ENCODE measurements around the gene TRPC4AP. TPM values are rescaled to one million over a fixed set of nuclear protein-coding genes. Genes with fewer than 3 reads are reported as not detected.
"Not testable (repeated sequence)": the region's sequence is repeated elsewhere in the genome, so short reads cannot be mapped to it uniquely, and the experiment has no call there.

Gene TRPC4AP
- total RNA-seq, 1 experiment from 2014 or later: 36.8 TPM

GRCh38 chr20:35062478-35062877 lies 30.1 kb downstream of the TRPC4AP start:
- Histone ChIP-seq H3K9me3 (replicated peaks) (no peaks in the 10 kb centered on the region), H3K4me1 (replicated peaks) (no peaks in the 10 kb centered on the region), H3K36me3 (peaks cover 30% of the 10 kb centered on the region), H3K27ac (no peak overlapping the region), H3K4me3 (no peak overlapping the region), H3K27me3 (replicated peaks) (no peaks in the 10 kb centered on the region)
- DNase-seq (ENCODE audit: low read depth in 1 of 2, low spot score in 2 of 2): no peak

DNA sequence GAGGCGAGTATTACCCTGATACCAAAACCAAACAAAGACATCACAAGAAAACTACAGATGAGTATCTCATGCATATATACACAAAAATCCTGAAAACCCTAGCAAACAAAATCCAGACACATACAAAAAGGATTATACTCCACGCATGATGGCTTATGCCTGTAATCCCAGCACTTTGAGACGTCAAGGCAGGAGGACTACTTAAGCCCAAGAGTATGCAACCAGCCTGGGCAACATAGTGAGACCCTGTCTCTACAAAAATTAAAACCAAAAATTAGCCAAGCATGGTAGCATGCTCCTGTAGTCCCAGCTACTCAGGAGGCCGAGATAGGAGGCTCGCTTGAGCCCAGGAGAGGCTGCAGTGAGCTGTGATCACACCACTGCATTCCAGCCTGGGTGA lies 32.4 kb downstream of the TRPC4AP start:
- Histone ChIP-seq H3K4me1 (replicated peaks) (no peaks in the 10 kb centered on the region), H3K27me3 (replicated peaks) (no peaks in the 10 kb centered on the region), H3K4me3 (no peak overlapping the region), H3K27ac (no peak overlapping the region), H3K36me3 (peaks cover 33% of the 10 kb centered on the region), H3K9me3 (replicated peaks) (no peaks in the 10 kb centered on the region)
- DNase-seq (ENCODE audit: low read depth in 1 of 2, low spot score in 2 of 2): no peak

DNA sequence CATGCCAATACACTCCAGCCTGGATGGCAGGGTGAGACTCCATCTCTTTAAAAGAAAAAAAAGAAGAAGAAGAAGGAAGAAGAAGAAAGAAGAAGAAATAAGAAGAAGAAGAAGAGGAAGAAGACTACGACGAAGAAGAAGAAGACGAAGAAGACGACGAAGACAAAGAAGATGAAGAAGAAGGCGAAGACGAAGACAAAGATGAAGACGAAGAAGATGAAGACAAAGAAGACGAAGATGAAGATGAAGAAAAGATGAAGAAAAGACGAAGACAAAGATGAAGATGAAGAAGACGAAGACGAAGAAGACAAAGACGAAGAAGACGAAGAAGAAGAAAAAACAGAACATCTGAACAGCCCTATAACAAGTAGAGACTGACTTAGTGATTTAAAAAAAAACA lies 33.0 kb downstream of the TRPC4AP start:
- Histone ChIP-seq H3K27ac (no peak overlapping the region), H3K36me3 (peaks cover 34% of the 10 kb centered on the region)
- DNase-seq (ENCODE audit: low read depth in 1 of 2, low spot score in 2 of 2): no peak

GRCh38 chr20:35059110-35059509 lies 33.5 kb downstream of the TRPC4AP start:
- DNase-seq (ENCODE audit: low read depth in 1 of 2, low spot score in 2 of 2): no peak
- Histone ChIP-seq H3K4me1 (replicated peaks) (no peaks in the 10 kb centered on the region), H3K36me3 (peaks cover 35% of the 10 kb centered on the region), H3K4me3 (no peak overlapping the region), H3K27ac (no peak overlapping the region), H3K27me3 (replicated peaks) (no peaks in the 10 kb centered on the region), H3K9me3 (replicated peaks) (no peaks in the 10 kb centered on the region; the same call in 1 of the 2 replicates)

More for the DNA sequence above, 33.0 kb downstream of the TRPC4AP start:
- Histone ChIP-seq H3K4me1 (replicated peaks) (no peaks in the 10 kb centered on the region), H3K9me3 (replicated peaks) (no peaks in the 10 kb centered on the region; the same call in 1 of the 2 replicates), H3K27me3 (replicated peaks) (no peaks in the 10 kb centered on the region), H3K4me3 (no peak overlapping the region)

DNA sequence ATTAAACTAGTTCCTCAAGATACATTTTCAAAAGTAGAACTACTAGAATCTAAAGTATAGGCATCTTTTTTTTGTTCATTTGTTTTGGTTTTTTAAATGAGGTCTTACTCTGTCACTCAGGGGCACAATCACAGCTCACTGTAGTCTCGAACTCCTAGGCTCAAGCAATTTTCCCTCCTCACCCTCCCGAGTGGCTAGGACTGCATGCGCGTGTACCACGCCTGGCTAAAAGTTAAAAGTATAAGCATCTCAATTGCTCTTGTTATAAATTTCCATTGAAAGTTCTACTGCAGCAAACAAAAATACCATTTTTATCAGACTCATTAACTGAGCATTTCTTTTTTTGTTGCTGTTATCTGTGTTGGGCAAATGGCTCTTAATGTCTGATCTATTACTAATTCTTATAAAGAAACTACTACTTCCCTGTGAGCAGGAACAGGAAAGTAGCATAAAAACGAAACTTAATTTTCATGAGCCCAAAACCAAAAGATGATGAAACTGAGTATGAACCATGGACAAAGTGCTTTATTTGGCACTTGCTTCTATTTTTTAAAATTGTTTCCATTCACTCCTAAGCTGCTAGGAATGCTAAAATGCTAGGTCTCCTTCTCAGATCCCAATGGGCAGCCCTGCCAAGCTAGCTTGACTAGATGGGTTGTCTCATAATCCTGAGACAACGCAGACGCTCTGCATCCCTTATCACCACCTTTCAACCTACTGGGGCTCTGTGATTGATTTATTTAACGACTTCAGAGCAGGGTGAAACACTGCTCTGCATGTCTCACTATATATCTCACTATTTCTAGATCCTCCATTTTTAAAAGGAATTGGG lies 36.9 kb downstream of the TRPC4AP start:
- H3K36me3 ChIP-seq: peaks cover 41% of the 10 kb centered on the region
- H3K4me3 ChIP-seq: no peak overlapping the region
- no peaks in the 10 kb centered on the region; the same call in 1 of the 2 replicates for H3K9me3 ChIP-seq (replicated peaks)
- H3K4me1 ChIP-seq (replicated peaks): peaks cover 13% of the 10 kb centered on the region
- no peak for DNase-seq (ENCODE audit: low read depth in 1 of 2, low spot score in 2 of 2)
- H3K27ac ChIP-seq: no peak overlapping the region
- H3K27me3 ChIP-seq (replicated peaks): no peaks in the 10 kb centered on the region

DNA sequence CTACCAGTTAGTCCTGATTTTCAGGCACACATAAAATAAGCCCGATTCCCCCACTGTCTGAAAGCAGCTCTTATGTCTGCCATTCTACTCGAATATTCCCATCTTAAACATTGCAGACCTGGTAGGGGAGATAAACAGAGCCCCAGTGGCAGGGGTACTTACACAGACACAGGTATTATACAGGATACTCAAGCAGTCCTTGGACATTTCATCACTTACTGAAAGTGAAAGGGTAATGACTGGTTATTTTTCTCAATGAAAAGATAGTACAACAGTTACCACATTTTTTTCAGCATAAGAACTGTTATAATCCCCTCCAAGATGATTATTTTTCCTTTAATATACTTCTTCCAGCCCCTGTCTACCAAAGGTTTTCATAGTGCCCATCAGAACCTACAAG lies 37.8 kb downstream of the TRPC4AP start:
- H3K9me3 ChIP-seq (replicated peaks): no peaks in the 10 kb centered on the region; the same call in 1 of the 2 replicates
- H3K27ac ChIP-seq: no peak overlapping the region
- no peak for DNase-seq (ENCODE audit: low read depth in 1 of 2, low spot score in 2 of 2)
- peaks cover 13% of the 10 kb centered on the region for H3K4me1 ChIP-seq (replicated peaks)
- no peaks in the 10 kb centered on the region for H3K27me3 ChIP-seq (replicated peaks)
- no peak overlapping the region for H3K4me3 ChIP-seq
- H3K36me3 ChIP-seq: peaks cover 41% of the 10 kb centered on the region

DNA sequence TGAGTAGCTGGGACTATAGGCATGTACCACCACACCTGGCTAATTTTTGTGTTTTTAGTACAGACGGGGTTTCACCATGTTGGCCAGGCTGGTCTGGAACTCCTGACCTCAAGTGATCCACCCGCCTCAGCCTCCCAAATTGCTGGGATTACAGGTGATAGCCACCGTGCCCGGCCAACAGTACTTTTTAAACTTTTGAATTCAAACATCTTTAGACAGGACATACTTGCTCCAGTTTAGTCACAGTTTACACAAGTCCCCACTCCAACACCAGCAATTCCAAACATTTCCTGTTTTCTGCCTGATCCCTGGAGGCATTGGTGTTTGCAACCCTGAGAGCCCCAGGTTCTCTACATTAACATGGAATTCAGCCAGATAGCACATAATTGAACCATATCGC lies 40.0 kb downstream of the TRPC4AP start:
- Histone ChIP-seq H3K27ac (peak overlapping the region; percentile 38; the same call in 1 of the 2 replicates), H3K36me3 (peaks cover 59% of the 10 kb centered on the region), H3K4me1 (replicated peaks) (peaks cover 13% of the 10 kb centered on the region)
- DNase-seq (ENCODE audit: low read depth in 1 of 2, low spot score in 2 of 2): peak in 1 of 2 experiments; percentile 19
- not testable (repeated sequence) for H3K27me3 ChIP-seq (replicated peaks); H3K9me3 ChIP-seq (replicated peaks); H3K4me3 ChIP-seq

- Histone ChIP-seq H3K9me3 (replicated peaks) (no peaks in the 10 kb centered on the region), H3K4me1 (replicated peaks) (peaks cover 13% of the 10 kb centered on the region), H3K4me3 (no peak overlapping the region), H3K36me3 (peaks cover 64% of the 10 kb centered on the region), H3K27ac (no peak overlapping the region), H3K27me3 (replicated peaks) (no peaks in the 10 kb centered on the region)
- DNase-seq (ENCODE audit: low read depth in 1 of 2, low spot score in 2 of 2): no peak
Measured at GRCh38 chr20:35049776-35050352, 42.7 kb downstream of the TRPC4AP start.

DNA sequence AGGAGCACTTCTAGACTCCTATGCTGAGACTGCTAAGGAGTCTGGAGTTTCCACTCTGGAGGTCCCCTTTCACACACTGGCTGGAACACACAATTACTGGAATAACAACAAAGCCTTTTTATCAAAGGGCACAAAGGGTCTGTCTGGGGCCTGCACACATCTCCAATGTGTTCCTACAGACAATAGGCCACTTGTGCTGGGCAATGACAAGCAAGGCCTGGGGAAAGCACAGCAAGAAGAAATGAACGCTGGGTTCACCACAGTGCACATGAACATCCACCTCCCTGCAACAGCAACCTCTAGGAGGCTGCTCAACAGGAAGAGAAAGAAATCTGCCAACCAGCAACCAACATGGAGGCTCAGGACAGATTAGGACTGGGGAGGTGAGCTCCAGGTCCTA lies 43.9 kb downstream of the TRPC4AP start:
- Histone ChIP-seq H3K36me3 (peaks cover 64% of the 10 kb centered on the region), H3K4me1 (replicated peaks) (peaks cover 13% of the 10 kb centered on the region), H3K27me3 (replicated peaks) (no peaks in the 10 kb centered on the region), H3K9me3 (replicated peaks) (no peaks in the 10 kb centered on the region), H3K4me3 (no peak overlapping the region), H3K27ac (no peak overlapping the region)
- no peak for DNase-seq (ENCODE audit: low read depth in 1 of 2, low spot score in 2 of 2)

GRCh38 chr20:35042268-35042667 lies 50.3 kb downstream of the TRPC4AP start:
- H3K27me3 ChIP-seq (replicated peaks): no peaks in the 10 kb centered on the region
- no peaks in the 10 kb centered on the region; the same call in 1 of the 2 replicates for H3K9me3 ChIP-seq (replicated peaks)
- no peak for DNase-seq (ENCODE audit: low read depth in 1 of 2, low spot score in 2 of 2)
- H3K36me3 ChIP-seq: peaks cover 70% of the 10 kb centered on the region
- no peak overlapping the region for H3K4me3 ChIP-seq
- H3K27ac ChIP-seq: no peak overlapping the region
- H3K4me1 ChIP-seq (replicated peaks): no peaks in the 10 kb centered on the region

GRCh38 chr20:35040646-35041045 lies 52.0 kb downstream of the TRPC4AP start:
- no peak for DNase-seq (ENCODE audit: low read depth in 1 of 2, low spot score in 2 of 2)
- Histone ChIP-seq H3K4me3 (no peak overlapping the region), H3K9me3 (replicated peaks) (no peaks in the 10 kb centered on the region; the same call in 1 of the 2 replicates), H3K27ac (no peak overlapping the region), H3K36me3 (peaks cover 55% of the 10 kb centered on the region), H3K27me3 (replicated peaks) (no peaks in the 10 kb centered on the region), H3K4me1 (replicated peaks) (no peaks in the 10 kb centered on the region)

DNA sequence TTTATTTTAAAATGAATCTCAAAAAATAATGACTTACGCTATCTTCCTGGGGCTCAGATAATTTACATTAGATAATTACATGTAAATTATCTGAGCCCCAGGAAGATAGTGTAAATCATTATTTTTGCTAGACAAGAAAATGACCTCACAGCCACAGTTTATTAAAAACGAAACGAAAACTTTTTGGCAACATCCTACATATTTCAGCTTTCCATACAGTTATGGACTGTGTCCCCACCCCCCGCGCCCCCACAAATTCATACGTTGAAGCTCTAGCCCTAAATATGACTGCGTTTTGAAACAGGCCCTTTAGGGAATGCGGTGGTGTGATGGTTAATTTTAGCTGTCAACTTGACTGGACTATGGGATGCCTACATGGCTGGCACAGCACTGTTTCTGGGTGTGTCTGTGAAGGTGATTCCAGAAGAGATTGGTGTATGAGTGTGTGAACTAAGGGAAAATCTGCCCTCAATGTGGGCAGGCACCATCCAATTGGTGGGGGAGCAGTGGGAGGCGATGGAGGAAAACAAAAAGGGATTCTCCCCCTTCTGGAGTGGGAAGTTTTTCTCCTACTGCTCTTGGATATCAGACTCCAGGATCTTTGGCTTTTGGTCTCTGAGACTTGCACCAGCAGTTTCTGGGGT lies 52.6 kb downstream of the TRPC4AP start:
- Histone ChIP-seq H3K27me3 (replicated peaks) (no peaks in the 10 kb centered on the region), H3K4me1 (replicated peaks) (no peaks in the 10 kb centered on the region), H3K4me3 (no peak overlapping the region), H3K27ac (no peak overlapping the region), H3K36me3 (peaks cover 59% of the 10 kb centered on the region), H3K9me3 (replicated peaks) (no peaks in the 10 kb centered on the region; the same call in 1 of the 2 replicates)
- no peak for DNase-seq (ENCODE audit: low read depth in 1 of 2, low spot score in 2 of 2)

DNA sequence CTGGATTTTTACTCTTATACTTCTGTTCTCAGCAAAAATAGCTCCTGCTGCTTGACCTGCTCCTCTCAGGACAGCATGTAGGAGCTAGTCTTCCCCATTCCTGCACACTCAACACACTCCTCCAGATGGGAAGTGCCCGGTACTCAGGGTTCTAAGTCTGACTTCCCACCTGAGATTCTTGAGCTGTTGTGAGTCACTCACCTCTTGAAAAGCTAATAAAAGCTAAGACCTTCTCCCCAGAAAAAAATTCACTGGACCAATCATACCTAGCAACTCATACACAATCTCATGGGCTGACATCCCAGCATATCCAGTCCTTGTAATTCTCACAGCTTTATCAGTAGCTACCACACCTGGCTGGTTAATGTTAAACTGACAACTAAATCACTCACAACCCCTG lies 53.5 kb downstream of the TRPC4AP start:
- Histone ChIP-seq H3K27ac (no peak overlapping the region), H3K36me3 (peaks cover 60% of the 10 kb centered on the region), H3K9me3 (replicated peaks) (no peaks in the 10 kb centered on the region; the same call in 1 of the 2 replicates), H3K27me3 (replicated peaks) (no peaks in the 10 kb centered on the region), H3K4me3 (no peak overlapping the region), H3K4me1 (replicated peaks) (no peaks in the 10 kb centered on the region)
- no peak for DNase-seq (ENCODE audit: low read depth in 1 of 2, low spot score in 2 of 2)

- Histone ChIP-seq H3K9me3 (replicated peaks) (no peaks in the 10 kb centered on the region), H3K27ac (no peak overlapping the region), H3K4me3 (no peak overlapping the region), H3K36me3 (peaks cover 46% of the 10 kb centered on the region), H3K4me1 (replicated peaks) (no peaks in the 10 kb centered on the region), H3K27me3 (replicated peaks) (no peaks in the 10 kb centered on the region)
- no peak for DNase-seq (ENCODE audit: low read depth in 1 of 2, low spot score in 2 of 2)
Measured at GRCh38 chr20:35034145-35034544, 58.5 kb downstream of the TRPC4AP start.
